T-helper 17 cell (primary cell): ENCODE measurements around the gene PLCH1. TPM values are rescaled to one million over a fixed set of nuclear protein-coding genes. Genes with fewer than 3 reads are reported as not detected.

Source experiments
- ATAC-seq: fragments of 150-1000 bp; cut with Tn5 transposase; 2 replicates; pipeline ENCODE4 v1.10.0; 2021; ENCODE audit warnings: mild to moderate bottlenecking, moderate library complexity
- DNase-seq, 3 donors: peaks; one replicate each; pipeline versions ENCODE4 v3.0.0 to v3.0.0-alpha.2; 2020 to 2021
- H3K9me3 ChIP-seq: one replicate; pipeline ENCODE4 v1.7.0; 2013; ENCODE audit warnings: low read length, mild to moderate bottlenecking; ENCODE audit not compliant: control insufficient read depth, poor library complexity, severe bottlenecking
- H3K27ac Mint-ChIP-seq: one replicate; pipeline ENCODE4 v1.8.0; 2022; ENCODE audit warnings: mild to moderate bottlenecking, moderate library complexity, mixed read lengths
- H3K27me3 Mint-ChIP-seq: one replicate; pipeline ENCODE4 v1.8.0; 2022; ENCODE audit warnings: mixed read lengths
- H3K36me3 Mint-ChIP-seq: one replicate; pipeline ENCODE4 v1.8.0; 2022; ENCODE audit warnings: low read depth, mixed read lengths
- H3K4me1 Mint-ChIP-seq: one replicate; pipeline ENCODE4 v1.8.0; 2022; ENCODE audit warnings: mild to moderate bottlenecking, mixed read lengths
- H3K4me3 Mint-ChIP-seq: one replicate; pipeline ENCODE4 v1.8.0; 2022; ENCODE audit warnings: mild to moderate bottlenecking, moderate library complexity, mixed read lengths
- total RNA-seq, 4 donors: library from RNA in 2 of 4; stranded (reverse) in 2 of 4; gene quantifications; one replicate each; pipeline ENCODE4 v1.2.3 and lab custom pipeline; 2022 to 2026

PLCH1 gene
- total RNA-seq, 2 donors from 2014 or later: 0.15 to 0.83 TPM

GRCh38 chr3:155741603-155742002 lies 3.3 kb downstream of the PLCH1 start:
- no peak overlapping the region for H3K4me3 Mint-ChIP-seq
- H3K27ac Mint-ChIP-seq: no peak overlapping the region
- H3K27me3 Mint-ChIP-seq: peaks cover 58% of the 10 kb centered on the region
- H3K36me3 Mint-ChIP-seq: no peaks in the 10 kb centered on the region
- ATAC-seq (no peak), DNase-seq (no peak)
- no peaks in the 10 kb centered on the region for H3K9me3 ChIP-seq
- H3K4me1 Mint-ChIP-seq: peaks cover 17% of the 10 kb centered on the region

GRCh38 chr3:155741101-155741500 lies 3.8 kb downstream of the PLCH1 start:
- H3K27me3 Mint-ChIP-seq: peaks cover 60% of the 10 kb centered on the region
- H3K4me1 Mint-ChIP-seq: peaks cover 16% of the 10 kb centered on the region
- H3K4me3 Mint-ChIP-seq: no peak overlapping the region
- DNase-seq (no peak), ATAC-seq (no peak)
- no peak overlapping the region for H3K27ac Mint-ChIP-seq
- H3K9me3 ChIP-seq: no peaks in the 10 kb centered on the region
- H3K36me3 Mint-ChIP-seq: no peaks in the 10 kb centered on the region

- DNase-seq (no peak), ATAC-seq (no peak)
- H3K4me3 Mint-ChIP-seq: no peak overlapping the region
- no peaks in the 10 kb centered on the region for H3K36me3 Mint-ChIP-seq
- peaks cover 5% of the 10 kb centered on the region for H3K4me1 Mint-ChIP-seq
- H3K9me3 ChIP-seq: no peaks in the 10 kb centered on the region
- no peak overlapping the region for H3K27ac Mint-ChIP-seq
- H3K27me3 Mint-ChIP-seq: peaks cover 51% of the 10 kb centered on the region
Observed at GRCh38 chr3:155739154-155739553, 5.7 kb downstream of the PLCH1 start.

DNA sequence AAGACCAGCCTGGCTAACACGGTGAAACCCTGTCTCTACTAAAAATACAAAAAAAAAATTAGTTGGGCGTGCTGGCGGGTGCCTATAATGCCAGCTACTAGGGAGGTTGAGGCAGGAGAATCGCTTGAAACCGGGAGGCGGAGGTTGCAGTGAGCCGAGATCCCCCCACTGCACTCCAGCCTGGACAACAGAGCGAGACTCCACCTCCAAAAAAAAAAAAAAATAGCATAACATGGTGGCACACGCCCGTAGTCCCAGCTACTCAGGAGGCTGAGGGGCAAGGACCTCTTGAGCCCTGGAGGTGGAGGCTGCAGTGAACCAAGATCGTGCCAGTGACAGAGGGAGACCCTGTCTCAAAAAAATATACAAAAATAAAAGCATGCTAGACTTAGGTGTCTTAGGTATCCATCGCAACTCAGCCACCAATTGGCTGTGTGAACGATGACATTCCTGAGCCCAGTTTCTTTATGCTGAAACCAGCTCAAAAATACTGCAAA lies 6.2 kb downstream of the PLCH1 start:
- no peak overlapping the region for H3K4me3 Mint-ChIP-seq
- ATAC-seq (no peak), DNase-seq (no peak)
- no peak overlapping the region for H3K27ac Mint-ChIP-seq
- peaks cover 56% of the 10 kb centered on the region for H3K27me3 Mint-ChIP-seq
- H3K36me3 Mint-ChIP-seq: no peaks in the 10 kb centered on the region
- peaks cover 2% of the 10 kb centered on the region for H3K4me1 Mint-ChIP-seq
- no peaks in the 10 kb centered on the region for H3K9me3 ChIP-seq

GRCh38 chr3:155737844-155738460 lies 6.9 kb downstream of the PLCH1 start:
- no peaks in the 10 kb centered on the region for H3K4me1 Mint-ChIP-seq
- H3K27ac Mint-ChIP-seq: no peak overlapping the region

DNA sequence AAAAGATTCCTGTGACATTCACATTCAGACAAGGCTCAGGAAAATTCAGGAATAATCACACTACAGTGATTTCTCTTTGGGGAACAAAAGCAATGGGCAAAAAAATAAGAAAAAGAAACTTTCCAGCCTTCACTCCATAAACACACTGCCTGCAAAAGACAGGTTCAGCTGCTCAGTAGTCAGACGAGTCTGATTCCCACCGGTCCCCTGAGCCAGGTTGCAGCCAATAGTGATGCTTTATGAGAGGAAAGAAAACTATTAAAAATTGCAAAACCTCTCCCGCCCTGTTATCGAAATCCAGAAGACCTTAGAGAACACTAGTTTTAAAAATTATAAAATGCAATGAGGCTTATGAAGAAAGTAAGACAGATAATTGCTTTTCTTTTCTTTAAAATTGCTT lies 8.5 kb downstream of the PLCH1 start:
- DNase-seq (no peak), ATAC-seq (no peak)
- H3K27me3 Mint-ChIP-seq: peaks cover 57% of the 10 kb centered on the region
- peaks cover 2% of the 10 kb centered on the region for H3K36me3 Mint-ChIP-seq
- H3K27ac Mint-ChIP-seq: no peak overlapping the region
- H3K4me1 Mint-ChIP-seq: no peaks in the 10 kb centered on the region
- H3K9me3 ChIP-seq: no peaks in the 10 kb centered on the region
- H3K4me3 Mint-ChIP-seq: no peak overlapping the region

More at GRCh38 chr3:155737844-155738460, 6.9 kb downstream of the PLCH1 start:
- H3K9me3 ChIP-seq: no peaks in the 10 kb centered on the region
- no peak for ATAC-seq
- DNase-seq: no peak
- peaks cover 59% of the 10 kb centered on the region for H3K27me3 Mint-ChIP-seq
- H3K4me3 Mint-ChIP-seq: no peak overlapping the region
- no peaks in the 10 kb centered on the region for H3K36me3 Mint-ChIP-seq

DNA sequence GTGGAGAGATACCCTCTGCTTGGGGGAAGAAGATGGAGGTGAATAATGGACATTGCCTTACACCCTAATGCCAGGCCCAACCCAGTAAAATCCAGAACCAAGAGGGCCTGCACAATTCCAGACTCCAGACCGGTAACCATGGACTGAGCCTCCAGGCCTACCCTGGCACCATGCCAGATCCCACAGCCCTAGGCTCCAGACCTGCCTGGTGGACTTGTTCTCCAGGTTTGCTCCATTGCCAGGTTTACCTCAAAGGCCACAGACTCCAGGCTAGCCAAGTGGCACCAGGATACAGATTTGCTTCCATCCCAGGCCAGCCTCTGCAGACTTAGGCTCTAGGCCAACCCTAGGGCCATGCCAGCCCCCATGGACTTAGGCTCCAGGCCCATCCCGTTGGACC lies 14.0 kb downstream of the PLCH1 start:
- H3K4me3 Mint-ChIP-seq: no peak overlapping the region
- H3K27ac Mint-ChIP-seq: no peak overlapping the region
- peaks cover 36% of the 10 kb centered on the region for H3K27me3 Mint-ChIP-seq
- ATAC-seq: no peak
- no peaks in the 10 kb centered on the region for H3K4me1 Mint-ChIP-seq
- no peaks in the 10 kb centered on the region for H3K9me3 ChIP-seq
- no peak for DNase-seq
- peaks cover 3% of the 10 kb centered on the region for H3K36me3 Mint-ChIP-seq

DNA sequence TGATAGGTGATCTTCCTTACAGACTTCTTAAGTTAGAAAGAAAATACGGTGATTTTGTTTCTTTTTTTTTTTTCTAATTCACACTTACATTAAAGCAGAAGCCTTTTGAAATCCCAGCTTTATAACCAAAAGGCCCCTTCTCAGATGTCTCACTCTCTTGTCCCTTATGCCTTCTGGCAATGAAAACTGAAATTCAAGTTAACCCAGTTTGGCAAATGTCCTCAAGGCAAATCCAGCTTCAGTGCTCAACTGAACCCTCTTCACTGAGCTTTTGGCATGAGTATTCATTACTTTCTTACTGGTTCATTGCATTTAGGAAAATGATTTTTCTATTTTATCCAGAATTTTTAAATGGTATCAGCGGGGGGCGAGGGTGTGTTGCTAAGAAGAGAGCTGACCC lies 17.0 kb downstream of the PLCH1 start:
- Mint-ChIP-seq H3K4me3 (no peak overlapping the region), H3K27ac (no peak overlapping the region), H3K27me3 (peaks cover 23% of the 10 kb centered on the region), H3K36me3 (peaks cover 3% of the 10 kb centered on the region), H3K4me1 (no peaks in the 10 kb centered on the region)
- ATAC-seq (no peak), DNase-seq (no peak)
- H3K9me3 ChIP-seq: no peaks in the 10 kb centered on the region

- no peaks in the 10 kb centered on the region for H3K27me3 Mint-ChIP-seq
- H3K4me1 Mint-ChIP-seq: no peaks in the 10 kb centered on the region
- H3K27ac Mint-ChIP-seq: no peak overlapping the region
- H3K9me3 ChIP-seq: no peaks in the 10 kb centered on the region
- H3K36me3 Mint-ChIP-seq: no peaks in the 10 kb centered on the region
- DNase-seq (no peak), ATAC-seq (no peak)
- no peak overlapping the region for H3K4me3 Mint-ChIP-seq
Observed at GRCh38 chr3:155714295-155714718, 30.6 kb downstream of the PLCH1 start.

DNA sequence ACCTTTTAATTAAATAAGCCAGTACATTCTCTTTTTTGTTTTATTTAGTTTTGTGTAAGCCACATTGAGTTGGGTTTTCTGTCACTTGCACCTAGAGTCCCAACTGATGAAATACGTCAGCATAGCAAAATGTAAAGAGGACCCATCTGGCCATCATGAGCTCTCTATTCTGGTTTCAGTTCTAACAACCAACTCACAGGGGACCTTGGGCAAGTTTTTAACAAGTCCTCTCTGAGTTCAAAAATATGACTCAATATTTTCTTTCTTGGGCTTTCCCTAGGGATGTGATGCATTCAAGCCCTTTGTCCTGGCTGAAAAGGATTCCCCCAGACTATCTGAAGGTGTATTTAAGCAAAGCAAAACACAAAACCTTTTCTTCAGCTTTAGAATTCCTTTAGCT lies 32.9 kb downstream of the PLCH1 start:
- no peak overlapping the region for H3K4me3 Mint-ChIP-seq
- no peaks in the 10 kb centered on the region for H3K27me3 Mint-ChIP-seq
- no peaks in the 10 kb centered on the region for H3K4me1 Mint-ChIP-seq
- H3K27ac Mint-ChIP-seq: no peak overlapping the region
- no peak for DNase-seq
- no peaks in the 10 kb centered on the region for H3K36me3 Mint-ChIP-seq
- no peaks in the 10 kb centered on the region for H3K9me3 ChIP-seq
- no peak for ATAC-seq

DNA sequence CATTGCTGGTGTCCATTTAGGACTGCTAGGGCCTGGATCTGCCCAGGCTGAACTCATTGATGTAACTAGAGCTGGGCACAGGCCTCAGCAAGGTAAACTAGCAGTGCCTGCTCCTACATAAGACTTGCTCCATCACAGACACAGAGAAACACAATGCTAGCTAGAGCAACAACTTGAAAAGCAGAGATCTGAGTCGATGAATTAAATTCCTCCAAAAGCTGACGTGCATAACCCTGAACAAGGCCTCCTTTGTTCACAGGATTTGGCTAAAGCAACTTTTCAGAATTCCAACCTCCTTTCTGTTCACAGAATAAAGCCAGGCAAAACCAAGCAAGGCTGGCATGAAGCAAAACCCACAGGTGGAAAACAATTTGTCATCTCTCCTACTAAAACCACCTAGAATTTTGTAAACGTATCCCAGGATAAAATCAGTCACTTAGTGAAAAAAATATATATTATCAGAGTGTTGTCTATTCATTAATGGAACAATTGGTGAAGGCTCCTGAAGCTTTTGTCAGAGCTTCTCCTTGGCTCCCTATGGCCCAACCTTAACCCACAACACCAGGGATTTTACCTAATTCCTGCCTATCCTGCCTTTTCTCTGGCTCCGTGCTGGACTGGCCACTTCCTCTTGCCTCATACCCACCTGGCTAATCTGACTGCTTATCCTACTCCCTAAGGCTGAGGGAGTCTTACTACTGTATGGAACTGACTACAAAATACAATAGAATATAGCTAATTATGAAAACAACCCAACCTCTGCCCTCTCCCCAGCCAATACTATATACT lies 39.9 kb downstream of the PLCH1 start:
- no peaks in the 10 kb centered on the region for H3K9me3 ChIP-seq
- Mint-ChIP-seq H3K27ac (no peak overlapping the region), H3K36me3 (no peaks in the 10 kb centered on the region), H3K27me3 (peaks cover 15% of the 10 kb centered on the region), H3K4me3 (no peak overlapping the region), H3K4me1 (peaks cover 2% of the 10 kb centered on the region)
- ATAC-seq (no peak), DNase-seq (no peak)

- Mint-ChIP-seq H3K27me3 (peaks cover 22% of the 10 kb centered on the region), H3K36me3 (no peaks in the 10 kb centered on the region), H3K27ac (no peak overlapping the region), H3K4me1 (peaks cover 2% of the 10 kb centered on the region), H3K4me3 (no peak overlapping the region)
- ATAC-seq (no peak), DNase-seq (no peak)
- no peaks in the 10 kb centered on the region for H3K9me3 ChIP-seq
Observed at GRCh38 chr3:155704061-155704460, 40.8 kb downstream of the PLCH1 start.

DNA sequence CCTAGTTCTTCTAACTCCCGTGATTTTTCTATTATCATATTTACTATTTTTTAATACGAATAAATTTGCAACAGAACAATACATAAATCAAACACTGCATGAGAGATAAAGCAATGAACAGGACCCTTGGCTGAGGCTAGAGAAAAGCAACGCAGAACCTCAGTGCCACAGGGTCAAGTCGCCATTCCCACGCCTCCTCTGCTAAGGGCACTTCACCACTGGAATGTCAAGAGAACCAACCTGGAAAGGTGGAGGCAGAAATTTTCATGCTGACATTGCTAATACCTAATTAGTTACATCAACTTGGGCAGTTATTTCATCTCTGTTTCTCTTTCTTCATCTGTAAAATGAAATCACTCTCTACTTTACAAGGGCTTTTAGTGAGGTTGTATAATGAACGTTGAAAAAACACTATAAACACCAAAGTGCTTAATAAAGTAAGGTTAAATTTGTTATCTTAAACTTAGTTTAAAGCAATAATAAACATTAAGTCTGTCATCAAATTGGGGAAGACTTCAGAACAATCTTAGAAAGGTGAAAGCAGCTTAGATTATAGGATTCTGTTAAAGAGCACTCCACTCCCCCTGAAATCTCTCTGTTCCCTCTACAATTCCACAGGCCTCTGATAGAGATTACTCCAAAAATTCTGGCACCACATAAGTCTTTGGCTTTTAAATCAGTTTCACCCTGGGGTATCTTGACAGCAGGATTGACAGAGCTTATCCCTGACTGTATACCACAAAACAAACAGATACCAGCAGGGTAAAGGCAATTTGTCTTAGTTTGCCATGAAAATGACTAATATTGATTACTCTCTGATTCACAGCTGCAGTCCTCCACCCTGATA lies 41.9 kb downstream of the PLCH1 start:
- H3K27me3 Mint-ChIP-seq: peaks cover 22% of the 10 kb centered on the region
- H3K9me3 ChIP-seq: no peaks in the 10 kb centered on the region
- no peak overlapping the region for H3K4me3 Mint-ChIP-seq
- ATAC-seq: no peak
- no peak for DNase-seq
- H3K36me3 Mint-ChIP-seq: no peaks in the 10 kb centered on the region
- H3K27ac Mint-ChIP-seq: no peak overlapping the region
- peaks cover 2% of the 10 kb centered on the region for H3K4me1 Mint-ChIP-seq
